PC-9 (cell line): ENCODE results near the gene RAB1B.
"Not testable (repeated sequence)": the region's sequence is repeated elsewhere in the genome, so short reads cannot be mapped to it uniquely, and the experiment has no call there.

ENCODE experiments used
- EZH2 ChIP-seq: fragments of 200-600 bp; sonication (generic); IDR thresholded peaks from 2 replicates; pipeline ENCODE4 v1.8.0; 2017; ENCODE audit warnings: antibody characterized with exemption, low read depth
- TF ChIP-seq, protein P1 (sequence below): fragments of 200-600 bp; sonication (generic); conservative IDR thresholded peaks from 2 replicates; pipeline ENCODE4 v1.6.1; 2017; ENCODE audit warnings: mixed run types, antibody characterized with exemption, mild to moderate bottlenecking, moderate library complexity

DNA sequence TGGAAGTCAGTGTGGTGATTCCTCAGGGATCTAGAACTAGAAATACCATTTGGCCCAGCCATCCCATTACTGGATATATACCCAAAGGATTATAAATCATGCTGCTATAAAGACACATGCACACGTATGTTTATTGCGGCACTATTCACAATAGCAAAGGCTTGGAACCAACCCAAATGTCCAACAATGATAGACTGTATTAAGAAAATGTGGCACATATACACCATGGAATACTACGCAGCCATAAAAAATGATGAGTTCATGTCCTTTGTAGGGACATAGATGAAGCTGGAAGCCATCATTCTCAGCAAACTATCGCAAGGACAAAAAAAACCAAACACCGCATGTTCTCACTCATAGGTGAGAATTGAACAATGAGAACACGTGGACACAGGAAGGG lies 52.3 kb downstream of the RAB1B start:
- TF ChIP-seq, protein P1, sequence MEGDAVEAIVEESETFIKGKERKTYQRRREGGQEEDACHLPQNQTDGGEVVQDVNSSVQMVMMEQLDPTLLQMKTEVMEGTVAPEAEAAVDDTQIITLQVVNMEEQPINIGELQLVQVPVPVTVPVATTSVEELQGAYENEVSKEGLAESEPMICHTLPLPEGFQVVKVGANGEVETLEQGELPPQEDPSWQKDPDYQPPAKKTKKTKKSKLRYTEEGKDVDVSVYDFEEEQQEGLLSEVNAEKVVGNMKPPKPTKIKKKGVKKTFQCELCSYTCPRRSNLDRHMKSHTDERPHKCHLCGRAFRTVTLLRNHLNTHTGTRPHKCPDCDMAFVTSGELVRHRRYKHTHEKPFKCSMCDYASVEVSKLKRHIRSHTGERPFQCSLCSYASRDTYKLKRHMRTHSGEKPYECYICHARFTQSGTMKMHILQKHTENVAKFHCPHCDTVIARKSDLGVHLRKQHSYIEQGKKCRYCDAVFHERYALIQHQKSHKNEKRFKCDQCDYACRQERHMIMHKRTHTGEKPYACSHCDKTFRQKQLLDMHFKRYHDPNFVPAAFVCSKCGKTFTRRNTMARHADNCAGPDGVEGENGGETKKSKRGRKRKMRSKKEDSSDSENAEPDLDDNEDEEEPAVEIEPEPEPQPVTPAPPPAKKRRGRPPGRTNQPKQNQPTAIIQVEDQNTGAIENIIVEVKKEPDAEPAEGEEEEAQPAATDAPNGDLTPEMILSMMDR = not testable (repeated sequence)
- TF ChIP-seq EZH2 = not testable (repeated sequence)
